ENCODE measurements around the gene ETFA.
A peak's percentile ranks its signal among the peaks of the same experiment; 100 is the strongest.

GRCh38 chr15:76311100-76311953 lies at the start of gene ETFA:
- peak; percentile 49; the same call in 1 of the 2 replicates for TF ChIP-seq ZNF76 (tag by site-specific recombination; IDR thresholded peaks at IDR 0.05; ENCODE audit: borderline replicate concordance, low read depth)
- TF ChIP-seq ZNF704 (tag by site-specific recombination; IDR thresholded peaks at IDR 0.05) = no peak
- peak; percentile 46; the same call in 1 of the 2 replicates for TF ChIP-seq ZSCAN5A (tag by site-specific recombination; IDR thresholded peaks at IDR 0.05)
- TF ChIP-seq SCRT1 (tag by site-specific recombination; IDR thresholded peaks at IDR 0.05; ENCODE audit: borderline replicate concordance) = no peak
- TF ChIP-seq CTCF (tag by site-specific recombination; IDR thresholded peaks at IDR 0.05) = peak; percentile 39; the same call in 1 of the 2 replicates
- TF ChIP-seq ZNF707 (tag by site-specific recombination; IDR thresholded peaks at IDR 0.05) = no peak
- 0 out of 2 replicates have a peak, but pooled peaks have one; percentile 5 for TF ChIP-seq ZBTB44 (tag by site-specific recombination; IDR thresholded peaks at IDR 0.05)
- no peak for TF ChIP-seq RBAK (tag by site-specific recombination; IDR thresholded peaks at IDR 0.05)
- TF ChIP-seq GFI1B (tag by site-specific recombination; IDR thresholded peaks at IDR 0.05) = no peak
- no peak for TF ChIP-seq ZBTB21 (tag by site-specific recombination; IDR thresholded peaks at IDR 0.05)
- no peak for TF ChIP-seq AEBP2 (tag by site-specific recombination; IDR thresholded peaks at IDR 0.05; ENCODE audit: borderline replicate concordance)
- TF ChIP-seq ZNF24 (tag by site-specific recombination; IDR thresholded peaks at IDR 0.05) = peak; percentile 86
- no peak for TF ChIP-seq ZNF777 (tag by site-specific recombination; IDR thresholded peaks at IDR 0.05; ENCODE audit: borderline replicate concordance)

Data from HEK293 (cell line).